Thymus (tissue), 11 donors: ENCODE results near the gene RNH1. TPM values are rescaled to one million over a fixed set of nuclear protein-coding genes. Genes with fewer than 3 reads are reported as not detected.

Experiments used
- DNase-seq, 9 donors: peaks; one replicate each; pipeline ENCODE4 v3.0.0-alpha.2; 2013; ENCODE audit warnings: low spot score in 9 of 9, low read depth in 6 of 9, missing footprints in 1 of 9
- H3K27ac ChIP-seq, 2 donors: one replicate each; pipeline ENCODE4 v1.5.1; 2013; ENCODE audit warnings: control low read depth in 1 of 2, low read depth in 1 of 2, low read length in 1 of 2, mild to moderate bottlenecking in 1 of 2, moderate library complexity in 1 of 2
- H3K27me3 ChIP-seq, 2 donors: one replicate each; pipeline ENCODE4 v1.5.1; 2013; ENCODE audit warnings: low read length in 1 of 2; ENCODE audit not compliant: control insufficient read depth in 2 of 2, insufficient read depth in 1 of 2
- H3K36me3 ChIP-seq, 2 donors: one replicate each; pipeline ENCODE4 v1.5.1; 2013; ENCODE audit warnings: low read length in 1 of 2, mild to moderate bottlenecking in 1 of 2, moderate library complexity in 1 of 2; ENCODE audit not compliant: control insufficient read depth in 2 of 2, insufficient read depth in 2 of 2
- H3K4me1 ChIP-seq, 2 donors: one replicate each; pipeline ENCODE4 v1.5.1; 2013; ENCODE audit warnings: low read length in 2 of 2; ENCODE audit not compliant: control insufficient read depth in 2 of 2, insufficient read depth in 2 of 2
- H3K4me3 ChIP-seq, 2 donors: one replicate each; pipeline ENCODE4 v1.5.1; 2013; ENCODE audit warnings: low read length in 2 of 2, control low read depth in 1 of 2, mild to moderate bottlenecking in 1 of 2
- H3K9me3 ChIP-seq, 2 donors: one replicate each; pipeline ENCODE4 v1.5.1; 2013; ENCODE audit warnings: low read length in 1 of 2, mild to moderate bottlenecking in 1 of 2; ENCODE audit not compliant: control insufficient read depth in 2 of 2, insufficient read depth in 1 of 2
- WGBS: extraction: QIAGEN DNeasy Blood & Tissue Kit; methylation state at CpG from one replicate; pipeline ENCODE4 v1.1.7; 2013; 5-methylcytosine and 5-hydroxymethylcytosine counted together
- polyA plus RNA-seq: library from polyadenylated mRNA; stranded (reverse); fragments of 200-250 nt; gene quantifications from one replicate; pipeline ENCODE4 v1.2.3, GENCODE V29; 2013
- total RNA-seq: library from RNA; stranded (reverse); fragments of 120-200 nt; gene quantifications from one replicate; pipeline ENCODE4 v1.2.4, GENCODE V29; 2013
- donor health status: healthy.

Gene RNH1
- total and polyA plus RNA-seq, 2 donors = 79.2 to 114 TPM

- peak in 1 of 9 donors; percentile 12 for DNase-seq
- WGBS = 94% methylated on average over 24 of the region's 24 CpGs
Observed at GRCh38 chr11:503179-503981, 3.7 kb downstream of the RNH1 start.

GRCh38 chr11:502288-503178, 4.5 kb downstream of the RNH1 start:
- Histone ChIP-seq H3K27me3 (peaks cover 21 to 22% of the 10 kb centered on the region in 2 donors), H3K27ac (no peak overlapping the region), H3K36me3 (peaks cover 43 to 47% of the 10 kb centered on the region in 2 donors), H3K4me1 (peaks cover 8 to 18% of the 10 kb centered on the region in 2 donors), H3K9me3 (peaks cover 0 to 2% of the 10 kb centered on the region in 2 donors), H3K4me3 (no peak overlapping the region)
- 96% methylated on average over 10 of the region's 10 CpGs for WGBS
- no peak for DNase-seq

More at GRCh38 chr11:503179-503981, 3.7 kb downstream of the RNH1 start:
- Histone ChIP-seq H3K4me3 (peak overlapping the region; percentile 5 to 25), H3K27me3 (peaks cover 21 to 22% of the 10 kb centered on the region in 2 donors), H3K36me3 (peaks cover 34 to 39% of the 10 kb centered on the region in 2 donors), H3K27ac (peak overlapping the region in 1 of 2 donors; percentile 25), H3K9me3 (peaks cover 0 to 5% of the 10 kb centered on the region in 2 donors), H3K4me1 (peaks cover 8 to 21% of the 10 kb centered on the region in 2 donors)

GRCh38 chr11:501683-502287, 5.3 kb downstream of the RNH1 start:
- DNase-seq = no peak

GRCh38 chr11:501001-501682, 5.9 kb downstream of the RNH1 start:
- DNase-seq = no peak
- peaks cover 21 to 22% of the 10 kb centered on the region in 2 donors for H3K27me3 ChIP-seq
- H3K9me3 ChIP-seq = no peaks in the 10 kb centered on the region
- peaks cover 6 to 14% of the 10 kb centered on the region in 2 donors for H3K4me1 ChIP-seq
- WGBS = 98% methylated on average over 24 of the region's 24 CpGs
- H3K36me3 ChIP-seq = peaks cover 52 to 59% of the 10 kb centered on the region in 2 donors
- H3K27ac ChIP-seq = no peak overlapping the region
- no peak overlapping the region for H3K4me3 ChIP-seq

More at GRCh38 chr11:501683-502287, 5.3 kb downstream of the RNH1 start:
- no peaks in the 10 kb centered on the region for H3K9me3 ChIP-seq
- H3K27ac ChIP-seq = no peak overlapping the region
- WGBS = 93% methylated on average over 19 of the region's 19 CpGs
- H3K36me3 ChIP-seq = peaks cover 49 to 55% of the 10 kb centered on the region in 2 donors
- H3K27me3 ChIP-seq = peaks cover 21 to 22% of the 10 kb centered on the region in 2 donors
- no peak overlapping the region for H3K4me3 ChIP-seq
- H3K4me1 ChIP-seq = peaks cover 8 to 17% of the 10 kb centered on the region in 2 donors

- H3K36me3 ChIP-seq = peaks cover 65 to 68% of the 10 kb centered on the region in 2 donors
- peaks cover 10% of the 10 kb centered on the region in 2 donors for H3K27me3 ChIP-seq
- H3K27ac ChIP-seq = peak overlapping the region in 1 of 2 donors; percentile 15
- WGBS = 97% methylated on average over 24 of the region's 24 CpGs
- no peaks in the 10 kb centered on the region for H3K4me1 ChIP-seq
- no peaks in the 10 kb centered on the region for H3K9me3 ChIP-seq
- H3K4me3 ChIP-seq = no peak overlapping the region
- no peak for DNase-seq
Observed at GRCh38 chr11:499201-500076, 7.6 kb downstream of the RNH1 start.

GRCh38 chr11:498297-499181, 8.5 kb downstream of the RNH1 start:
- Histone ChIP-seq H3K27ac (no peak overlapping the region), H3K27me3 (peaks cover under 1% of the 10 kb centered on the region in 2 donors), H3K9me3 (no peaks in the 10 kb centered on the region), H3K4me3 (no peak overlapping the region), H3K36me3 (peaks cover 69 to 77% of the 10 kb centered on the region in 2 donors), H3K4me1 (no peaks in the 10 kb centered on the region)
- no peak for DNase-seq
- 98% methylated on average over 39 of the region's 39 CpGs for WGBS

GRCh38 chr11:497565-498296, 9.3 kb downstream of the RNH1 start:
- Histone ChIP-seq H3K36me3 (peaks cover 73 to 80% of the 10 kb centered on the region in 2 donors), H3K4me1 (no peaks in the 10 kb centered on the region), H3K27me3 (no peaks in the 10 kb centered on the region), H3K9me3 (no peaks in the 10 kb centered on the region), H3K27ac (no peak overlapping the region), H3K4me3 (no peak overlapping the region)
- no peak for DNase-seq
- WGBS = 98% methylated on average over 31 of the region's 31 CpGs
